CD14-positive monocyte (primary cell): ENCODE results near the gene ZBTB47. TPM values are rescaled to one million over a fixed set of nuclear protein-coding genes. Genes with fewer than 3 reads are reported as not detected.

Experiments used
- DNase-seq, 3 donors: peaks; one replicate each; pipeline ENCODE4 v3.0.0-alpha.2; 2011 to 2022
- H2AFZ ChIP-seq: 2 replicates; pipeline ENCODE4 v1.6.0; 2012; ENCODE audit warnings: mild to moderate bottlenecking, low read depth, low read length, inconsistent platforms; ENCODE audit not compliant: insufficient read depth, poor library complexity, severe bottlenecking
- H3K27ac ChIP-seq, 2 donors: 1 replicate in 1 of 2; 2 replicates in 1 of 2; pipeline ENCODE4 v1.5.1; 2012 to 2013; ENCODE audit warnings: low read length in 2 of 2, control low read depth in 1 of 2, inconsistent platforms in 1 of 2, low read depth in 1 of 2, mild to moderate bottlenecking in 1 of 2
- H3K27me3 ChIP-seq, 2 donors: one replicate each; pipeline versions ENCODE4 v1.6.0 to v1.6.1; 2011 to 2013; ENCODE audit warnings: low read length in 2 of 2; ENCODE audit not compliant: control insufficient read depth in 2 of 2, insufficient read depth in 2 of 2
- H3K36me3 ChIP-seq, 2 donors: replicated peaks in 1 of 2; 1 replicate in 1 of 2; 2 replicates in 1 of 2; pipeline versions ENCODE4 v1.5.1 to v1.6.1; 2012 to 2013; ENCODE audit warnings: low read length in 2 of 2, control low read depth in 1 of 2, inconsistent platforms in 1 of 2, mild to moderate bottlenecking in 1 of 2; ENCODE audit not compliant: insufficient read depth in 2 of 2, control insufficient read depth in 1 of 2
- H3K4me1 ChIP-seq, 2 donors: 1 replicate in 1 of 2; 2 replicates in 1 of 2; pipeline versions ENCODE4 v1.5.1 to v1.6.1; 2012 to 2013; ENCODE audit warnings: low read length in 2 of 2, control low read depth in 1 of 2, inconsistent platforms in 1 of 2, mild to moderate bottlenecking in 1 of 2, moderate library complexity in 1 of 2; ENCODE audit not compliant: insufficient read depth in 2 of 2, control insufficient read depth in 1 of 2
- H3K4me2 ChIP-seq: replicated peaks from 2 replicates; pipeline ENCODE3; 2012; ENCODE audit warnings: low read length, moderate library complexity, mild to moderate bottlenecking; ENCODE audit not compliant: poor library complexity, severe bottlenecking; ENCODE audit errors: extremely low read depth
- H3K4me3 ChIP-seq, 3 experiments: fragments of 200-600 bp in 1 of 3; sonication (generic) in 1 of 3; replicated peaks in 1 of 3; 1 replicate in 2 of 3; 2 replicates in 1 of 3; pipeline ENCODE4 v1.5.1; 2011 to 2013; ENCODE audit warnings: low read length in 3 of 3, mild to moderate bottlenecking in 3 of 3, control low read depth in 2 of 3, low read depth in 2 of 3, inconsistent platforms in 1 of 3, moderate library complexity in 1 of 3
- H3K79me2 ChIP-seq: 2 replicates; pipeline ENCODE4 v1.6.0; 2012; ENCODE audit warnings: mild to moderate bottlenecking, control low read depth, inconsistent platforms, low read length, moderate library complexity; ENCODE audit not compliant: insufficient read depth
- H3K9ac ChIP-seq: 2 replicates; pipeline ENCODE4 v1.6.0; 2017; ENCODE audit warnings: low read length, mild to moderate bottlenecking; ENCODE audit not compliant: insufficient read depth, poor library complexity, severe bottlenecking
- H3K9me3 ChIP-seq, 2 donors: replicated peaks in 1 of 2; 1 replicate in 1 of 2; 2 replicates in 1 of 2; pipeline versions ENCODE4 v1.5.1 to v1.6.1; 2012 to 2013; ENCODE audit warnings: low read length in 2 of 2, control low read depth in 1 of 2; ENCODE audit not compliant: control insufficient read depth in 1 of 2, insufficient read depth in 1 of 2
- H4K20me1 ChIP-seq: 2 replicates; pipeline ENCODE4 v1.6.0; 2012; ENCODE audit warnings: mild to moderate bottlenecking, low read length, control low read depth, moderate library complexity; ENCODE audit not compliant: insufficient read depth
- H3K27ac Mint-ChIP-seq, 7 donors: one replicate each; pipeline ENCODE4 v1.8.0; 2020; ENCODE audit warnings: mild to moderate bottlenecking in 7 of 7, mixed read lengths in 7 of 7, moderate library complexity in 6 of 7, inconsistent platforms in 2 of 7
- H3K27me3 Mint-ChIP-seq, 3 donors: one replicate each; pipeline ENCODE4 v1.8.0; 2021 to 2022; ENCODE audit warnings: low read depth in 3 of 3, mild to moderate bottlenecking in 3 of 3, mixed read lengths in 3 of 3, moderate library complexity in 3 of 3, inconsistent platforms in 1 of 3
- H3K36me3 Mint-ChIP-seq, 2 donors: one replicate each; pipeline ENCODE4 v1.8.0; 2020; ENCODE audit warnings: mixed read lengths in 2 of 2, inconsistent platforms in 1 of 2, mild to moderate bottlenecking in 1 of 2
- H3K4me1 Mint-ChIP-seq: one replicate; pipeline ENCODE4 v1.8.0; 2020; ENCODE audit warnings: mild to moderate bottlenecking, mixed read lengths
- H3K4me3 Mint-ChIP-seq, 2 donors: one replicate each; pipeline ENCODE4 v1.8.0; 2020; ENCODE audit warnings: mild to moderate bottlenecking in 2 of 2, mixed read lengths in 2 of 2, moderate library complexity in 1 of 2
- H3K9me3 Mint-ChIP-seq, 7 donors: one replicate each; pipeline ENCODE4 v1.8.0; 2020 to 2022; ENCODE audit warnings: mixed read lengths in 7 of 7, mild to moderate bottlenecking in 6 of 7, moderate library complexity in 6 of 7, inconsistent platforms in 2 of 7
- WGBS: methylation state at CpG from one replicate; pipeline ENCODE4 v1.1.5; 2013; ENCODE audit warnings: missing lambda C conversion rate; ENCODE audit not compliant: insufficient coverage; 5-methylcytosine and 5-hydroxymethylcytosine counted together
- intact Hi-C, 2 donors: fragments of 100-400 bp; cut with micrococcal nuclease; formaldehyde crosslinking; loops; one replicate each; pipeline versions ENCODE4 v1.15.0 to v1.15.1; 2023
- polyA plus RNA-seq, 3 donors: library from polyadenylated mRNA; depleted of rRNA in 1 of 3; unstranded in 2 of 3; stranded (reverse) in 1 of 3; fragments of 300-500 nt in 2 of 3; fragments of >200 nt in 1 of 3; fragmentation: Illumina TruSeq in 2 of 3; gene quantifications; 1 replicate in 2 of 3; 2 replicates in 1 of 3; pipeline ENCODE4 v1.2.3, GENCODE V29; 2012 to 2021
- TF ChIP-seq, protein P1 (sequence below): fragments of 200-600 bp; IDR thresholded peaks from one replicate; pipeline ENCODE4 v1.8.0; 2022; ENCODE audit warnings: antibody characterized with exemption, mild to moderate bottlenecking

The ZBTB47 gene
- polyA plus RNA-seq, 3 donors, result 0.35 to 9.8 (median 0.41) TPM

DNA sequence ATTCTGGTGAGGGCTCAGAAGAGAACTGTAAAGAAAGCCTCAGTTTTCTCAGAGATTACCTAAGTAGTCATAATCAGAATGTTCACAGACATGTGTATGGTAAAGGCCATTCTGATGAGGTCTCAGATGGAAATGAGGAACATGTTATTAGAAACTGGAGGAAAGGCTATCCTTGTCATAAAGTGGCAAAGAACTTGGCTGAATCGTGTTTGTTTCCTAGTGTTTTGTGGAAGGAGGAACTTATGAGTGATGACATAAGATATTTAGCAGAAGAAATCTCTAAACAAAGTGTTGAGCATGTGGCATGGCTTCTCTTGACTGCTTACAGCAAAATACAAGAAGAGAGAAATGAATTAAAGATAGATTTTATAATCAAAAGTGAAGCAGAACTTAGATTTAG, 19.0 kb downstream of the ZBTB47 start:
- intact Hi-C loops, result no loop called here
- DNase-seq, result peak in 2 of 3 donors; percentile 12 to 13
- H2AFZ ChIP-seq, result no peak overlapping the region
- TF ChIP-seq, protein P1, sequence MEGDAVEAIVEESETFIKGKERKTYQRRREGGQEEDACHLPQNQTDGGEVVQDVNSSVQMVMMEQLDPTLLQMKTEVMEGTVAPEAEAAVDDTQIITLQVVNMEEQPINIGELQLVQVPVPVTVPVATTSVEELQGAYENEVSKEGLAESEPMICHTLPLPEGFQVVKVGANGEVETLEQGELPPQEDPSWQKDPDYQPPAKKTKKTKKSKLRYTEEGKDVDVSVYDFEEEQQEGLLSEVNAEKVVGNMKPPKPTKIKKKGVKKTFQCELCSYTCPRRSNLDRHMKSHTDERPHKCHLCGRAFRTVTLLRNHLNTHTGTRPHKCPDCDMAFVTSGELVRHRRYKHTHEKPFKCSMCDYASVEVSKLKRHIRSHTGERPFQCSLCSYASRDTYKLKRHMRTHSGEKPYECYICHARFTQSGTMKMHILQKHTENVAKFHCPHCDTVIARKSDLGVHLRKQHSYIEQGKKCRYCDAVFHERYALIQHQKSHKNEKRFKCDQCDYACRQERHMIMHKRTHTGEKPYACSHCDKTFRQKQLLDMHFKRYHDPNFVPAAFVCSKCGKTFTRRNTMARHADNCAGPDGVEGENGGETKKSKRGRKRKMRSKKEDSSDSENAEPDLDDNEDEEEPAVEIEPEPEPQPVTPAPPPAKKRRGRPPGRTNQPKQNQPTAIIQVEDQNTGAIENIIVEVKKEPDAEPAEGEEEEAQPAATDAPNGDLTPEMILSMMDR, result no peak
- no peak overlapping the region for H3K27ac ChIP-seq
- H4K20me1 ChIP-seq, result no peaks in the 10 kb centered on the region
- no peaks in the 10 kb centered on the region for H3K36me3 ChIP-seq
- H3K4me1 Mint-ChIP-seq, result peaks cover 8% of the 10 kb centered on the region
- no peak overlapping the region for H3K4me2 ChIP-seq
- no peak overlapping the region for H3K9ac ChIP-seq
- H3K27me3 Mint-ChIP-seq, result peaks cover 4 to 17% (median 6%) of the 10 kb centered on the region in 3 donors
- no peaks in the 10 kb centered on the region for H3K79me2 ChIP-seq
- H3K4me1 ChIP-seq, result no peaks in the 10 kb centered on the region
- H3K27me3 ChIP-seq, result no peaks in the 10 kb centered on the region
- H3K4me3 Mint-ChIP-seq, result no peak overlapping the region
- peaks cover 8 to 17% of the 10 kb centered on the region in 2 donors for H3K9me3 ChIP-seq
- H3K27ac Mint-ChIP-seq, result no peak overlapping the region
- WGBS, result 0% methylated on average over 1 of the region's 1 CpG
- no peaks in the 10 kb centered on the region for H3K36me3 Mint-ChIP-seq
- H3K9me3 Mint-ChIP-seq, result peaks cover 5 to 28% (median 15%) of the 10 kb centered on the region in 7 donors
- no peak overlapping the region for H3K4me3 ChIP-seq

DNA sequence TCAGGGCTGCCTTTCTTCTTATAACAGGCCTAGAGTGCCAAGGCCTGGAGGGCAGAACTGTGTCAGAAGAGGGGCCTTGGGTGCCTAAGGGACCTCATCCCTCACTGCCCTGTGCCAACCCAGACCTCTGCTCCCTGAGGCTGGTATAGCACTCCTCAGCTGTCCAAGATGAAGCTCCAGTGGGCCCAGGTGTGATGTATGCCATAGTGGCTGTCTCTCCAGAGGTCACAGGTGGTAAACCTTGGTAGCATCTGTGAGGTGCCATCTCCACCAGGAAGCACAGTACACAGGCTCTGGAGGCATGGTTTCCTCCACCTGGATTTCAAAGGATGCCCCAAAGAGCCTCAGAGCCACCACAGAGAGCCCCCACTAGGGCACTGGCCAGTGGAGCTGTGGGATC, 19.6 kb downstream of the ZBTB47 start:
- H3K79me2 ChIP-seq, result no peaks in the 10 kb centered on the region
- intact Hi-C loops, result no loop called here
- Mint-ChIP-seq H3K36me3 (no peaks in the 10 kb centered on the region), H3K4me3 (no peak overlapping the region), H3K9me3 (peaks cover 5 to 28% (median 15%) of the 10 kb centered on the region in 7 donors), H3K27ac (no peak overlapping the region), H3K4me1 (peaks cover 8% of the 10 kb centered on the region), H3K27me3 (peaks cover 0 to 18% (median 6%) of the 10 kb centered on the region in 3 donors)
- no peaks in the 10 kb centered on the region for H3K4me1 ChIP-seq
- H2AFZ ChIP-seq, result no peak overlapping the region
- H3K36me3 ChIP-seq, result no peaks in the 10 kb centered on the region
- H3K27me3 ChIP-seq, result no peaks in the 10 kb centered on the region
- no peaks in the 10 kb centered on the region for H4K20me1 ChIP-seq
- no peak overlapping the region for H3K4me2 ChIP-seq
- TF ChIP-seq, protein P1, result no peak
- no peak overlapping the region for H3K9ac ChIP-seq
- no peak for DNase-seq
- no peak overlapping the region for H3K4me3 ChIP-seq
- no peak overlapping the region for H3K27ac ChIP-seq
- peaks cover 8 to 17% of the 10 kb centered on the region in 2 donors for H3K9me3 ChIP-seq
